Renal pelvis (tissue), 4 donors: Measurements from ENCODE around the gene TTC24. TPM values are rescaled to one million over a fixed set of nuclear protein-coding genes. Genes with fewer than 3 reads are reported as not detected.
A peak's percentile ranks its signal among the peaks of the same experiment; 100 is the strongest.
"Not testable (repeated sequence)": the region's sequence is repeated elsewhere in the genome, so short reads cannot be mapped to it uniquely, and the experiment has no call there.

Source experiments
- DNase-seq: peaks from one replicate; pipeline ENCODE4 v3.0.0-alpha.2; 2013
- polyA plus RNA-seq, 3 donors: library from polyadenylated mRNA; unstranded; fragments of 120-200 nt; gene quantifications; one replicate each; pipeline ENCODE4 v1.2.1, GENCODE V29; 2013; ENCODE audit not compliant: insufficient read length in 3 of 3

Gene TTC24
- polyA plus RNA-seq, 3 donors, result 1.0 to 2.2 (median 1.1) TPM

DNA sequence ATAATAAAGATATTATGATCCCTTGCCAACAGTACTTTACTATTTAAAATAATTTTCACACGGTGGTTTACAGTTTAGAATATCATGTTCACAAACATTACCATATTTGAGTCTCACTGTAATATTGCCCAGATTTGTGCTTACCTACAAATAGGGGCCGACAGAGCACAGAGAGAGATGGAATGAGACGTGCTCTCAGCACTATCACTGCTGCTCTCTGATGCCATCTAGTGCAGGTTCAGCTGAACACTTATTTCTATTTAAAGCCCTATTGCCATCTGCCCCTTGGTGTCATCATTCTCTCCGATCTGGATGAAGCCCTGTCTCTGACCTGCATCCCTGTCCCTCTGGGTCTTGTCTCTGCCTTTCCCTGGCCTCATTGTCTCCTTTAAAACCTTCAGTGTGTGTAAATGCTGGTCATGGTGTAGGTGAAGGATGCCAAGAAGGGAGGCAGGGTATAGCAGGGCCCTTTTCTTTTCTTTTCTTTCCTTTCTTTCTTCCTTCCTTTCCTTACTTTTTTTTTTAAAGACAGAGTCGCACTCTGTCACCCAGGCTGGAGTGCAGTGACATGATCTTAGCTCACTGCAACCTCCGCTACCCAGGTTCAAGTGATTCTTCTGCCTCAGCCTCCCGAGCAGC, 28.6 kb downstream of the TTC24 start:
- no peak for DNase-seq

DNA sequence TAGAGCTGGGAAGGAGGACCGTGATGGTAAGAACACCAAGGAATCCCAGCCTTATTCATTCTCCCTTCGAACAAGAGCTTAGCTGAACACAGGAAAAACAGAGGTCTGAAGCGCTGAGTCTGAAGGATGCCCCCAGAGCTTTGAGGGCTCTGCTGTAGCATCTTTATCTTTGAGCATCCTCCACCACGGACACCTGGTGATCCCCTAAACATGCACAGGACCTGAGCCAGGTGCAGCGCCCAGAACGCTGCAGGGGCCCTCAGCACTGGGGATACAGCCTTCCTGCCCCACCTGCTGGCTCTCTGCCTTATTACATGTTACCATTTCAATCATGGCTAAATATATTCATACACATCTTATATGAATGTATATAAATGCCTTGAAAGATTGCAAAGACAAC, 29.5 kb downstream of the TTC24 start:
- no peak for DNase-seq

DNA sequence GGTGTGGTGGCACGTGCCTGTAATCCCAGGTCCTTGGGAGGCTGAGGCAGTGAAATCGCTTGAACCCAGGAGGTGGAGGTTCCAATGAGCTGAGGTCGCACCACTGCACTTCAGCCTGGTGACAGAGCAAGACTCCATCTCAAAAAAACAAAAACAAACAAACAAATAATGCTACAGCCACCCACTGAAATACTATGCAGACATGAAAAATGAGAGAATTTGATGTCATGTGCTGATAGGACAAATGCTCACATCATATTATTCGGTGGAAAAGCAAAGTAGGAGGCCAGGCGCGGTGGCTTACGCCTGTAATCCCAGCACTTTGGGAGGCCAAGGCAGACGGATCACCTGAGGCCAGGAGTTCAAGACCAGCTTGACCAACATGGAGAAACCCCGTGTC, 30.5 kb downstream of the TTC24 start:
- DNase-seq, result not testable (repeated sequence)

DNA sequence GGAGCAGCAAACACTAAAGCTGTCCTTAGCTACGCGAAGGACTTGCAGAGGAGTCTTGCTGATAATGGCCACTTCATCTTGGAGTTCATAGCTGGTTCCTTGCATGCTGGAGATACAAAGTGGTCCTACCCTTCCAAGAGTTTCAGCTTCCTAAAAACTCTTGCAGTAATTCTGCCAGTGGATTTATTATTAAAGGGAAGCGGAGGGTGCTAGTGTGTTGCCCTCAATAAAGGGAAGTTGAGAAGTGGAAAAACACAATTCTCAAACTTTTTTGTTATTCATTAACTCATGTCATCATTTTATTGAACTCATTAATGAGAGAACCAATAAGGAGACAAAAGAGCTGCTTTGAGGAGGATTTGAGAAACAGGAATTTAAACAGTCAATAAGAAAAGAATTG, 33.1 kb downstream of the TTC24 start:
- DNase-seq, result no peak

DNA sequence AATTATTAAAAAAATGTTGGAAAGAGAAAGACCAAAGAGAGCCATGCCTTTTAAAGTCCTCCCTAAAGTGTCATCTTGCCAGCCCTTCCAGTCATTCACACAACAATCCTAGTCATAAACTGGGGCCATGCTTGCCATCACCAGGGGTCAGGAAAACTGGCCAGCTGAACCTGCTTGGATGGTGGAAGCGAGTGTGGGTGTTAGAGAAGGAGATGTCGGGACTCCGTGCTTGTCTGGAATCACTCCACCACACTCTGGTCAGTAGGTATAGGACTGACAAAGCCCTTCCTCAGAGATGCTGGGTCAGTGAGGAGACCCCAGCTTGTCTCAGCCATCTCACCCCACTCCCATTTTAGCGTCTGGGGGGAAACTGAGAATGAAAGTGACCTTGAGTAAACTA, 36.4 kb downstream of the TTC24 start:
- DNase-seq, result no peak

DNA sequence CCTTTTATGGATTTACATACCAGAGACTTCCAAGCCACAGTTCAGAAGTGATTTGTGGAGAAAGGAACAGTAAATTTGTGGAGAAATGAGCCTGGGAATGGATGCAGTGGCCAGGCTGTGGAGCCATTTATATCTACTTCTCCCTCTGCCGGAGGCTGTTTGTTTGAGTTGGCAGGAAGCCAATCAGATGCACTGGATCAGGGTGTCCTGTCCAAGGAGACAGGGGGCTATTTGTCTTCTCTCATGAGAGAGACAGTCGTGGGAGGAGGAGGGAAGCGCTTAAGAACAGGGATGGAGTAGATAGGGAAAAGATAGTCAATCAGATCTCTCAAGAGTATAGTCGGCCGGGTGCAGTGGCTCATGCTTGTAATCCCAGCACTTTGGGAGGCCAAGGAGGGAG, 36.9 kb downstream of the TTC24 start:
- DNase-seq, result peak; percentile 92

DNA sequence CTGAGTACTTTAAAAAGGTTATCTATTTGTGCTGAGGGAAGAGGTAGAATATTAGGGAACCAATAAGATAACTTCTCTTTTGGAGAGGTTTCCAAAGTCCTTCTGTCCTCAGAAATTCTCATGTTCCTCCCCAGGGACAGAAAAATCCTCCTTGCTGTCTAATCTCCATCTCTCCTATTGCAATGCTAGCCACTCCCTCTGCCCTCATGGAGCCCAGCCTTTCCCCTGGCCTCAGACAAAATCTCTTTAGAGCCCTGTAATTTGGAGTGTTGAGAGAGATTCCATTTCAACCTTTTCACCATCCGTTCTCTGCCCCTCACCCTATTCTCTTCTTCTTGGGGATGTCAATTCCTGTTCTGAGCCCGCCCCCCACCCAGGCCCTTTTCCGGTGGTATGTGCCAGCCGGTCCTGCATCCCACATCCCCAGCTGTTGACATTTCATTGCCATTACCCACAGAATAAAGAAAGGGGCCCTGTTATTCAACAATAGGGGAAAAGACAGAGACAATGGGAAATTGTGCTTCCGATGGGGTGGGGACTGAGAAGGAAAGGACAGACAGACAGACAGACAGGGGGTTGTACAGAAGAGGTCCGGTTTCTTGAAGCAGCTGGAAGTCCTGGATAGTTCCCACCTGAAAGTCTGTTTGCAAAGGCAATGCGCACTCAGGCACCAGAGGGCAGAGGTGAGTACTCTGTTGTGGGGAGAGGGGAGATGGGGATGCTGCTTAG, 39.5 kb downstream of the TTC24 start, which contains the start of gene HAPLN2:
Gene HAPLN2 (plus strand): TSS at position 563 of the 729 bp plus-strand sequence. CDS start 4,076 bp downstream, outside the sequence.
- DNase-seq, result no peak

DNA sequence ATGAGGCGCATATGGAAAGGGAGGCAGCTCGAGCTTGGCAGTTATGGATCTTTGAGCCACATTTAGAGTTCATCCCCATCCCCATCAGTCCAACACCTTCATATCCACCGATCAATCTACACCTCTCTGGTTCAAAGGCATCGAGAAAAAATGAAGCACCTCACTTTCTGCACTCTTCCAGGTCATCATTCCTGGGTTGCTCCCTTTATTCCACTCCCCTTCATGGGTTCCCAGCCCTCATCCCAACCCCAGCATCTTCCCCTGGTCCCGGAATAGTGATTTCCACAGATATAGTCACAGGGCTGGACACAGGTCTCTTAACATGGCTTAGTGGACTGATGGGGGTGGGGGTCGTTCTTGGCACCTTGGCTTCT, 40.0 kb downstream of the TTC24 start:
- no peak for DNase-seq

DNA sequence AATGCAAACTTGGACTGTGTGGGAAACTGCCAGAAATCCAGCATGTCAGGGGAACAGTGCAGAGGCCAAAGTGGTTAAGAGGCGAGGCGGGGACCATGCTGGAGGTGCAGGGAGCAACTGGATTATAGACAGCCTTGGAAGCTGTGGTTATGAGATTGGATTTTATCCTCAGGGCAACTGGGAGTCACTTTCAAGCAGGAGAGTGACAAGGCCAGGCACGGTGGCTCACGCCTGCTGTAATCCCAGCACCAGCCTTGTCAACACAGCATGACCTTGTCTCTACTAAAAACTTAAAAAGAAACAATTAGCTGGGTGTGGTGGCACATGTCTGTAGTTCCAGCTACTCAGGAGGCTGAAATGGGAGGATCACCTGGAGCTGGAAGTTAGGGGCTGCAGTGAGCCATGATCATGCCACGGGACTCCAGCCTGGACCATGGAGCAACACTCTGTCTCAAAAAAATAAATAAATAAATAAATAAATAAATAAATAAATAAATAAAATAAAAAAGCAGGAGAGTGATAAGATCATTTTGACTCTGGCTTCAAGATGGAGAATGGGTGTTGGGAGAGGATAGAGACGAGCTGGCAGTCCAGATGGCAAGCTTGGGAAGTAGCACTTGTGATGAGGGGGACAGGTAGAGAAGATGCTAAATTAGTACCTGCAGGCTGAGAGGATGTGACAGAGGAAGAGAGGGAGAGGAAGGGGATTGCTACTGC, 43.2 kb downstream of the TTC24 start:
- no peak for DNase-seq

DNA sequence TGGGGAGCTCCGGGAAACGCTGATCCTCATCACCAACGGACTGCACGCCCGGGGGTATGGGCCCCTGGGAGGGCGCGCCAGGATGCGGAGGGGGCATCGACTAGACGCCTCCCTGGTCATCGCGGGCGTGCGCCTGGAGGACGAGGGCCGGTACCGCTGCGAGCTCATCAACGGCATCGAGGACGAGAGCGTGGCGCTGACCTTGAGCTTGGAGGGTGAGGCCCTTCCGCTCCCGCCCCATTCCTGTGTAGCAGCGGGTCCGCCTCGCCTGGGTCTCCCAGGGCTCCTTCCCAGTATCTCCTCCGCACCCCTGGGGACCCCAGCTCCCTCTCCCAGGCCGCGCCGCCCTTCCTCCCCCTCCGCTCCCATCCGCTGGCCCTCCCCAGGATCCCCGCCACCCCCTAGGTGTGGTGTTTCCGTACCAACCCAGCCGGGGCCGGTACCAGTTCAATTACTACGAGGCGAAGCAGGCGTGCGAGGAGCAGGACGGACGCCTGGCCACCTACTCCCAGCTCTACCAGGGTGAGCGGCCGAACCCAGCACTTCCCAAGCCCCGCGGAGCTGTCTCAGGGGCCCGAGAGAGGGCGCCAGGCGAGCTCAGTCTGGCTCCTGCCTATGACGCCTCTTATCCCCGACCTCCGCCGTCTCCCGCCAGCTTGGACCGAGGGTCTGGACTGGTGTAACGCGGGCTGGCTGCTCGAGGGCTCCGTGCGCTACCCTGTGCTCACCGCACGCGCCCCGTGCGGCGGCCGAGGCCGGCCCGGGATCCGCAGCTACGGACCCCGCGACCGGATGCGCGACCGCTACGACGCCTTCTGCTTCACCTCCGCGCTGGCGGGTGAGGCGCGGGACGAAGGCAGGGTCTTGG, 44.7 kb downstream of the TTC24 start:
- DNase-seq, result no peak

DNA sequence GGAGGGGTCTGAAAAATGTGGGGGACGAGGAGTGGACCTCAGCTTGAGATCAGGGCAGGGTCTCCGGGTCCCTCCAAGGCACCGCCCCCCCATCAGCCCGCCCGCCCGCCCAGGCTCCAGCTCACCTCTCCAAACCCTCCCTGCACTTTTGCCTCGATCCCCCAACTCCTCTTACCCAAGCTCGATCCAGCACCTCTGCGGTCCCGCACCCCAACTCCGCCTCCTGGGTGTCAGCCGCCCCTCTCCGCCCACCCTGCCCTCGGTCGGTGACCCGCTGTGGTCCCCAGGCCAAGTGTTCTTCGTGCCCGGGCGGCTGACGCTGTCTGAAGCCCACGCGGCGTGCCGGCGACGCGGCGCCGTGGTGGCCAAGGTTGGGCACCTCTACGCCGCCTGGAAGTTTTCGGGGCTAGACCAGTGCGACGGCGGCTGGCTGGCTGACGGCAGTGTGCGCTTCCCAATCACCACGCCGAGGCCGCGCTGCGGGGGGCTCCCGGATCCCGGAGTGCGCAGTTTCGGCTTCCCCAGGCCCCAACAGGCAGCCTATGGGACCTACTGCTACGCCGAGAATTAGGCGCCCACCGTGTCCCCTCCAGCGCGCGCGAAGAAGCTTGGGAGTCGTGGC, 45.4 kb downstream of the TTC24 start:
- DNase-seq, result no peak

DNA sequence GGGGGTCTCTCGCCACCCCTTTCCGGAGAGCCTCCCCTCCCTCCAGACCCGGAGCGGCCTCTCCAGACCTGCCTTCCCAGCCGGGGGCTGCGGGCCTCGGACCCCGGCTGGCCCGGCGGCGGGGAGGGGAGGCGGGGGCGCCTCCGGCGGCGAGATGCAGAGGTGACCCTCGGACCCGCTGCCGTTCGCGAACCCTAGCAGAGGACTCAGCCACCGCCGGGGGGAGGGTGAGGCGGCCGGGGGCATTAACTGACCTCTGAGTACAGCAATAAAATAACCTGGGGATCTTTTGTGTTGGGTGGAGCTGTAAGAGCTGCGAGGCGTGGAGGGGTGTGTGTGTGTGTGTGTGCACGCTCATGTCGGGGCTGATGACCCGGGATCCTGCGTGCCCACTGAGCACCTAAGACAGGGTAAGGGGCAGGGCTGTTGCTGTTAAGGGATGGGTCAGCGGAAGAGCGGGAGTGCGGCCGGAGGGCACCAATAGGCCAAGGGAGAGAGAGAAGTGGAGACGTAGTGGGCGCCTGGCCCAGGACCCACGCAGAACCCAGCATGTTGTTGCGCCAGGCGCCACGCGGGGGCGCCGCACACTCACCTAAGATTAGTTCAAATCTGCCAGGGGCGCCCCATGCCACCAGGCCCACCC, 46.0 kb downstream of the TTC24 start:
- no peak for DNase-seq

DNA sequence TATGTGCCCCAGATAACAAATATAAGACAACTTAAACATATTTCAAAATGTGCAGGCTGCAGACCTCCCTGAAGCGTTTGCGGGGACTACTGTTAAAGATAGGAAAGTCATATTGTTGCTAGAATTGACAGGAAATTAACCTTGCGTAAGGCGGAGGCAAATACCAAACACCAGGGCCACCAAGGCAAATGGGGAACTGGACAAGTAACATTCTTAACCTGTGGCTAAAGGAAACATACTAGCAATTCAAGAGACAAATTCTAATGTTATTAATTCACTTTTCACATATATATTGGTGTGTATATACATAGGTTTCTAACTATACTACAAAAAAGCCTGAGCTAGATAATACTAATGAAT, 46.5 kb downstream of the TTC24 start:
- no peak for DNase-seq

DNA sequence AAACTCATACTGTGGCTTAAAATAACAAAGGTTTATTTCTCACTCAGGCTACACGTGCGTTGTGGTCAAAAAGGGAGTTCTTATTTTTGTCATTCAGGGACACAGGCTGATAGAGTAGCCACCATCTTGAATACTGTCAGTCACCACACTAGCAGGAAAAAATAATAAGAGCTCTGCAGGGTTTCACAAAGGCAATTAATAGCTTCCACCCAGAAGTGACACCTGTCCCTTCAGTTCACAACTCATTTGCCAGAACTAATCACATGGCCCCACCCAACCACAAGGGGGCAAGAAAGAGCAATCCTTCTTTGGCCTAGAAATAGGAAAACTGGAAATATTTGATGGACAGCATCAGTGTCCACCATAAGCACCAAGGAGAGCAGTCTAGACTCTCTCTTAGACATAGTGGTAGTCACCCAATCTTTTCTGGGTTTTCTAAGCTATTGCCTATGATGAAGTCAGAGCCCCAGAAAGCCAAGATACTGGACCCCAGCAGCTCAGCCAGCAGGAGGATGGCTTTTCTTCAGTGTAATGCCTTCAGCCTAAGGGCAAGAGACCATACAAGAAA, 47.9 kb downstream of the TTC24 start:
- no peak for DNase-seq

DNA sequence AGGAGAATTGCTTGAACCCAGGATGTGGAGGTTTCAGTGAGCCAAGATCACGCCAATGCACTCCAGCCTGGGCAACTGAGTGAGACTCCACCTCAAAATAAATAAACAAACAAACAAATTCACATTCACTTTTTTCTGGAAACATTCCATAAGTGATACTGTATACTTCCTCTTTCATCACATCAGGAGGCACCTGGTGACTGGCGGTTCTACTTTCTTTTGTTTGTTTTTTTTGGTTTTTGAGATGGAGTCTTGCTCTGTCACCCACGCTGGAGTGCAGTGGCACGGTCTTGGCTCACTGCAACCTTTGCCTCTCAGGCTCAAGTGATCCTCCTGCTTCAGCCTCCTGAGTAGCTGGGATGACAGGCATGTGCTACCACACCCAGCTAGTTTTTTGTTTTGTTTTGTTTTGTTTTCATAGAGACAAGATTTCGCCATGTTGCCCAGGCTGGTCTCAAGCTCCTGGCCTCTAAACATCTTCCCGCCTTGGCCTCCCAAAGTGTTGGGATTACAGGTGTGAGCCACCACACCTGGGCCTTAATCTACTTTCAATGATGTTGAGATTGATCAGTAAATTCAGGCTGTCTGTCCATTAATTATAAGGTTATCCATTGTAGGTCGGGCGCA, 50.4 kb downstream of the TTC24 start:
- DNase-seq, result no peak

DNA sequence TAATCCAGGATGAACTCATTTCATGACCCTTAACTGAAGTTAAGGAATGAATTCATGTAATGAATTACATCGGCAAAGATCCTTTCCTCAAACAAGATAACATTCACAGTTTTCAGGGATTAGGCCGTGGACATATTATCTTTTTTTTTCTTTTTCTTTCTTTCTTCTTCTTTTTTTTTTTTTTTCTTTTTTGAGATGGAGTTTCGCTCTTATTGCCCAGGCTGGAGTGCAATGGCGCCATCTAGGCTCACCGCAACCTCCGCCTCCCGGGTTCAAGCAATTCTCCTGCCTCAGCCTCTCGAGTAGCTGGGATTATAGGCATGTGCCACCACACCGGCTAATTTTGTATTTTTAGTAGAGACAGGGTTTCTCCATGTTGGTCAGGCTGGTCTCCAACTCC, 51.6 kb downstream of the TTC24 start:
- not testable (repeated sequence) for DNase-seq

DNA sequence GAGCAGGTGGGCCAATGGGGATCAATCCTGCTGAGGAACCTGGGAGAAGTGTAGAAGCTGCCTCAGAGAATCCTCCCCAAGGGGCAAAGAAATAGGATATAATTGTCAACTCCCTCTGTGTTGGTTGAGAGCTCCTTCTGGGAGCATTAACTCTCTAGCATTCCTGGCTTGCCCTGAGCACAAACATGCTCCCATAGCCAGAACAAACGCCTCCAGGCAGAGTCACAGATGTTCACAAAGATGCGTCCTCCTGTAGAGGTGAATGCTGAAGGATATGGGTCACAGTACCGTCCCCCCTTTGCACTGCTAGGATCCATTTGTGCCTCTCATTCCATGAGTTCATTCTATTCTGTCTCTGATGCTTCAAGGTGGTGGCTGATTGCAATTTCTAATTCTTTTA, 52.8 kb downstream of the TTC24 start:
- DNase-seq, result no peak
